HEK293 (cell line): Measurements from ENCODE around the gene CHST7.

Experiments used
- GLI4 ChIP-seq: fragments of 450-650 bp; formaldehyde crosslinking; IDR thresholded peaks from 2 replicates; pipeline ENCODE4 v1.5.1; 2016; ENCODE audit warnings: missing biosample characterization, missing genetic modification characterization
- GLIS1 ChIP-seq: fragments of 450-650 bp; formaldehyde crosslinking; IDR thresholded peaks from 2 replicates; pipeline ENCODE4 v1.5.1; 2016; ENCODE audit warnings: missing biosample characterization, missing genetic modification characterization
- GLIS2 ChIP-seq: fragments of 450-650 bp; formaldehyde crosslinking; IDR thresholded peaks from 2 replicates; pipeline ENCODE4 v1.5.1; 2016; ENCODE audit warnings: missing biosample characterization, missing genetic modification characterization
- OSR2 ChIP-seq: fragments of 450-650 bp; formaldehyde crosslinking; IDR thresholded peaks from 2 replicates; pipeline ENCODE4 v1.5.1; 2016; ENCODE audit warnings: missing biosample characterization, missing genetic modification characterization
- SP3 ChIP-seq: fragments of 450-650 bp; formaldehyde crosslinking; IDR thresholded peaks from 2 replicates; pipeline ENCODE4 v1.5.1; 2016; ENCODE audit warnings: missing biosample characterization, missing genetic modification characterization
- TRIM28 ChIP-seq: IDR thresholded peaks from 2 replicates; pipeline ENCODE4 v1.6.1; 2011; ENCODE audit warnings: low read length, control low read depth, borderline replicate concordance
- YY1 ChIP-seq: fragments of 450-650 bp; formaldehyde crosslinking; IDR thresholded peaks from 2 replicates; pipeline ENCODE4 v1.5.1; 2018; ENCODE audit warnings: missing biosample characterization, missing genetic modification characterization
- ZBTB7A ChIP-seq: fragments of 450-650 bp; formaldehyde crosslinking; IDR thresholded peaks from 2 replicates; pipeline ENCODE4 v1.5.1; 2016; ENCODE audit warnings: low read depth, missing biosample characterization, missing genetic modification characterization
- ZFHX2 ChIP-seq: fragments of 450-650 bp; formaldehyde crosslinking; conservative IDR thresholded peaks from 2 replicates; pipeline ENCODE4 v1.5.1; 2016; ENCODE audit warnings: missing biosample characterization, missing genetic modification characterization
- ZNF10 ChIP-seq: fragments of 450-650 bp; formaldehyde crosslinking; IDR thresholded peaks from 2 replicates; pipeline ENCODE4 v1.5.1; 2017; ENCODE audit warnings: missing biosample characterization, missing genetic modification characterization
- ZNF16 ChIP-seq: fragments of 450-650 bp; formaldehyde crosslinking; IDR thresholded peaks from 2 replicates; pipeline ENCODE4 v1.5.1; 2016; ENCODE audit warnings: low read depth, missing biosample characterization, missing genetic modification characterization
- ZNF214 ChIP-seq: fragments of 450-650 bp; formaldehyde crosslinking; IDR thresholded peaks from 2 replicates; pipeline ENCODE4 v1.5.1; 2017; ENCODE audit warnings: missing biosample characterization, mild to moderate bottlenecking, missing genetic modification characterization, borderline replicate concordance
- ZNF223 ChIP-seq: fragments of 450-650 bp; formaldehyde crosslinking; IDR thresholded peaks from 2 replicates; pipeline ENCODE4 v1.5.1; 2016; ENCODE audit warnings: missing biosample characterization, missing genetic modification characterization
- ZNF239 ChIP-seq: fragments of 450-650 bp; formaldehyde crosslinking; IDR thresholded peaks from 2 replicates; pipeline ENCODE4 v1.5.1; 2016; ENCODE audit warnings: missing biosample characterization, missing genetic modification characterization
- ZNF248 ChIP-seq: fragments of 450-650 bp; formaldehyde crosslinking; IDR thresholded peaks from 2 replicates; pipeline ENCODE4 v1.5.1; 2017; ENCODE audit warnings: missing biosample characterization, missing genetic modification characterization
- ZNF341 ChIP-seq: fragments of 450-650 bp; formaldehyde crosslinking; IDR thresholded peaks from 2 replicates; pipeline ENCODE4; 2016; ENCODE audit warnings: low read depth, missing biosample characterization, missing genetic modification characterization
- ZNF354C ChIP-seq: fragments of 450-650 bp; formaldehyde crosslinking; IDR thresholded peaks from 2 replicates; pipeline ENCODE4 v1.5.1; 2016; ENCODE audit warnings: missing biosample characterization, missing genetic modification characterization, low read depth, borderline replicate concordance
- ZNF48 ChIP-seq: fragments of 450-650 bp; formaldehyde crosslinking; IDR thresholded peaks from 2 replicates; pipeline ENCODE4 v1.5.1; 2016; ENCODE audit warnings: missing biosample characterization, missing genetic modification characterization
- ZNF585B ChIP-seq: fragments of 450-650 bp; formaldehyde crosslinking; IDR thresholded peaks from 2 replicates; pipeline ENCODE4 v1.5.1; 2016; ENCODE audit warnings: missing biosample characterization, missing genetic modification characterization
- ZNF707 ChIP-seq: fragments of 450-650 bp; formaldehyde crosslinking; IDR thresholded peaks from 2 replicates; pipeline ENCODE4 v1.5.1; 2016; ENCODE audit warnings: missing biosample characterization, missing genetic modification characterization
- ZNF747 ChIP-seq: fragments of 450-650 bp; formaldehyde crosslinking; IDR thresholded peaks from 2 replicates; pipeline ENCODE4 v1.5.1; 2016; ENCODE audit warnings: missing biosample characterization, missing genetic modification characterization
- ZNF776 ChIP-seq: fragments of 450-650 bp; formaldehyde crosslinking; IDR thresholded peaks from 2 replicates; pipeline ENCODE4 v1.5.0; 2017; ENCODE audit warnings: missing biosample characterization, missing genetic modification characterization, borderline replicate concordance
- ZSCAN16 ChIP-seq: fragments of 450-650 bp; formaldehyde crosslinking; IDR thresholded peaks from 2 replicates; pipeline ENCODE4 v1.5.1; 2016; ENCODE audit warnings: missing biosample characterization, missing genetic modification characterization
- TF ChIP-seq, protein P1 (sequence below): fragments of 450-650 bp; formaldehyde crosslinking; IDR thresholded peaks from 2 replicates; pipeline ENCODE4 v1.5.1; 2016; ENCODE audit warnings: missing biosample characterization, missing genetic modification characterization
- TF ChIP-seq, protein P2 (sequence below): fragments of 450-650 bp; formaldehyde crosslinking; IDR thresholded peaks from 2 replicates; pipeline ENCODE4 v1.5.1; 2017; ENCODE audit warnings: missing biosample characterization, missing genetic modification characterization
- TF ChIP-seq, protein P3 (sequence below): fragments of 450-650 bp; formaldehyde crosslinking; IDR thresholded peaks from 2 replicates; pipeline ENCODE4 v1.5.1; 2017; ENCODE audit warnings: missing biosample characterization, missing genetic modification characterization
- TF ChIP-seq, protein P4 (sequence below): fragments of 450-650 bp; formaldehyde crosslinking; IDR thresholded peaks from 2 replicates; pipeline ENCODE4 v1.5.1; 2016; ENCODE audit warnings: missing biosample characterization, missing genetic modification characterization, low read depth
- TF ChIP-seq, protein P5 (sequence below): fragments of 450-650 bp; formaldehyde crosslinking; IDR thresholded peaks from 2 replicates; pipeline ENCODE4 v1.5.1; 2016; ENCODE audit warnings: missing biosample characterization, missing genetic modification characterization

CHST7 gene

DNA sequence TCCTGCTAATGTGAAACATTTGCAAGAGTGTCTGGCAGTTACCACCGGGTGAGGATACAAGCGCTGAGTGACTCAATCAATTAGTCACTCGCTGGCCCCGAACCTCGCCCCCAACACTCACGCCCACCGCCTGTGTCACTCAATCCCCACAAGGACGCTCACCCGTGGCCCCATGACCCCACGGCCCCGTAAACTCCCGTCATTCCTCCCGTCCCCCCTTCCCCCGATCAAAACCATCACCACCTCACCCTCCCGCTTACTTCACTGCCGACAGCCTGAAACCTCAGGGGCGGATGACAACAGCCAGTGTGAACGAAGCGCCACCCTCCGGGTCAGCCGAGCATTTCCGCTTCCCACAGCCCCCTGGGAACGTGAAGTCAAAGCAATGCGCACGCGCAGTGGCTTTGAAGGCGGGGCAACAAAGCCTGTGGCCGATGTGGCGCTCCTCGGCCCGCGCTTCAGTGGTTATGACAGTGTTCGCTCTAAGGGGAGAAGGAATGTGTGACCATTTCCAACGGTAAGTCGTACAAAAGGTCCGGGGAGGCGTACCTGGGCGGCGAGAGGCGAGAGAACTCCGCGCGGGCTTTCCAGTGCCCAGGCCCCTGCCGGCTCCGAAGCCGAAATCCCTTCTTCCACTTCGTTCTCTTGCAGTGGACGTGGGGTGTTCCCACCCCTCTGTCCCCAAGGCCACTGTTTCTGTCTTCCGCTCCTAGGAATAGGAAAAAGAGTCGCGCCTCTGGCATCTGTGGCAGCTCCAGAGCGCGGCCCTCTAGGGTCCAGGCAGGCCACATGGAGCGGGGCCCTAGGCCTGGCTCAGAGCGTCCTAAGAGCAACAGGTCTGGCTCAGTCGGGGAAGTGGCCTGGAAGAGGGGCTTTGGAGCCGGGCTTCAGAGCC, 28.2 kb upstream of the CHST7 start, which contains the start of gene ZNF674 (continued):
- TF ChIP-seq ZNF707 (tag by site-specific recombination), result no peak
- TF ChIP-seq ZSCAN16 (tag by site-specific recombination), result no peak
- no peak for TF ChIP-seq YY1
- TF ChIP-seq OSR2, result 0 out of 2 replicates have a peak, but pooled peaks have one; percentile 18
- TF ChIP-seq ZNF223 (tag by site-specific recombination), result no peak
- TF ChIP-seq GLI4 (tag by site-specific recombination), result no peak
- no peak for TF ChIP-seq ZNF214 (tag by site-specific recombination)
- TF ChIP-seq TRIM28, result peak; percentile 24; the same call in 1 of the 2 replicates
- TF ChIP-seq ZNF585B (tag by site-specific recombination), result no peak
- TF ChIP-seq GLIS2, result peak; percentile 95
- no peak for TF ChIP-seq ZNF747 (tag by site-specific recombination)
- TF ChIP-seq, protein P1, sequence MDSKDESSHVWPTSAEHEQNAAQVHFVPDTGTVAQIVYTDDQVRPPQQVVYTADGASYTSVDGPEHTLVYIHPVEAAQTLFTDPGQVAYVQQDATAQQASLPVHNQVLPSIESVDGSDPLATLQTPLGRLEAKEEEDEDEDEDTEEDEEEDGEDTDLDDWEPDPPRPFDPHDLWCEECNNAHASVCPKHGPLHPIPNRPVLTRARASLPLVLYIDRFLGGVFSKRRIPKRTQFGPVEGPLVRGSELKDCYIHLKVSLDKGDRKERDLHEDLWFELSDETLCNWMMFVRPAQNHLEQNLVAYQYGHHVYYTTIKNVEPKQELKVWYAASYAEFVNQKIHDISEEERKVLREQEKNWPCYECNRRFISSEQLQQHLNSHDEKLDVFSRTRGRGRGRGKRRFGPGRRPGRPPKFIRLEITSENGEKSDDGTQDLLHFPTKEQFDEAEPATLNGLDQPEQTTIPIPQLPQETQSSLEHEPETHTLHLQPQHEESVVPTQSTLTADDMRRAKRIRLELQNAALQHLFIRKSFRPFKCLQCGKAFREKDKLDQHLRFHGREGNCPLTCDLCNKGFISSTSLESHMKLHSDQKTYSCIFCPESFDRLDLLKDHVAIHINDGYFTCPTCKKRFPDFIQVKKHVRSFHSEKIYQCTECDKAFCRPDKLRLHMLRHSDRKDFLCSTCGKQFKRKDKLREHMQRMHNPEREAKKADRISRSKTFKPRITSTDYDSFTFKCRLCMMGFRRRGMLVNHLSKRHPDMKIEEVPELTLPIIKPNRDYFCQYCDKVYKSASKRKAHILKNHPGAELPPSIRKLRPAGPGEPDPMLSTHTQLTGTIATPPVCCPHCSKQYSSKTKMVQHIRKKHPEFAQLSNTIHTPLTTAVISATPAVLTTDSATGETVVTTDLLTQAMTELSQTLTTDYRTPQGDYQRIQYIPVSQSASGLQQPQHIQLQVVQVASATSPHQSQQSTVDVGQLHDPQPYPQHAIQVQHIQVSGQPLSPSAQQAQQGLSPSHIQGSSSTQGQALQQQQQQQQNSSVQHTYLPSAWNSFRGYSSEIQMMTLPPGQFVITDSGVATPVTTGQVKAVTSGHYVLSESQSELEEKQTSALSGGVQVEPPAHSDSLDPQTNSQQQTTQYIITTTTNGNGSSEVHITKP, result peak; percentile 78
- TF ChIP-seq ZNF248 (tag by site-specific recombination), result no peak
- peak; percentile 82 for TF ChIP-seq SP3 (tag by site-specific recombination)
- TF ChIP-seq, protein P2, sequence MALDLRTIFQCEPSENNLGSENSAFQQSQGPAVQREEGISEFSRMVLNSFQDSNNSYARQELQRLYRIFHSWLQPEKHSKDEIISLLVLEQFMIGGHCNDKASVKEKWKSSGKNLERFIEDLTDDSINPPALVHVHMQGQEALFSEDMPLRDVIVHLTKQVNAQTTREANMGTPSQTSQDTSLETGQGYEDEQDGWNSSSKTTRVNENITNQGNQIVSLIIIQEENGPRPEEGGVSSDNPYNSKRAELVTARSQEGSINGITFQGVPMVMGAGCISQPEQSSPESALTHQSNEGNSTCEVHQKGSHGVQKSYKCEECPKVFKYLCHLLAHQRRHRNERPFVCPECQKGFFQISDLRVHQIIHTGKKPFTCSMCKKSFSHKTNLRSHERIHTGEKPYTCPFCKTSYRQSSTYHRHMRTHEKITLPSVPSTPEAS (tag by site-specific recombination), result no peak
- TF ChIP-seq ZNF10 (tag by site-specific recombination), result peak; percentile 61; the same call in 1 of the 2 replicates
- TF ChIP-seq ZFHX2 (tag by site-specific recombination), result peak; percentile 97
- no peak for TF ChIP-seq ZNF354C (tag by site-specific recombination)
- peak; percentile 98 for TF ChIP-seq ZNF341
- TF ChIP-seq, protein P3, sequence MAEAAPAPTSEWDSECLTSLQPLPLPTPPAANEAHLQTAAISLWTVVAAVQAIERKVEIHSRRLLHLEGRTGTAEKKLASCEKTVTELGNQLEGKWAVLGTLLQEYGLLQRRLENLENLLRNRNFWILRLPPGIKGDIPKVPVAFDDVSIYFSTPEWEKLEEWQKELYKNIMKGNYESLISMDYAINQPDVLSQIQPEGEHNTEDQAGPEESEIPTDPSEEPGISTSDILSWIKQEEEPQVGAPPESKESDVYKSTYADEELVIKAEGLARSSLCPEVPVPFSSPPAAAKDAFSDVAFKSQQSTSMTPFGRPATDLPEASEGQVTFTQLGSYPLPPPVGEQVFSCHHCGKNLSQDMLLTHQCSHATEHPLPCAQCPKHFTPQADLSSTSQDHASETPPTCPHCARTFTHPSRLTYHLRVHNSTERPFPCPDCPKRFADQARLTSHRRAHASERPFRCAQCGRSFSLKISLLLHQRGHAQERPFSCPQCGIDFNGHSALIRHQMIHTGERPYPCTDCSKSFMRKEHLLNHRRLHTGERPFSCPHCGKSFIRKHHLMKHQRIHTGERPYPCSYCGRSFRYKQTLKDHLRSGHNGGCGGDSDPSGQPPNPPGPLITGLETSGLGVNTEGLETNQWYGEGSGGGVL, result peak; percentile 97
- no peak for TF ChIP-seq ZNF48
- TF ChIP-seq, protein P4, sequence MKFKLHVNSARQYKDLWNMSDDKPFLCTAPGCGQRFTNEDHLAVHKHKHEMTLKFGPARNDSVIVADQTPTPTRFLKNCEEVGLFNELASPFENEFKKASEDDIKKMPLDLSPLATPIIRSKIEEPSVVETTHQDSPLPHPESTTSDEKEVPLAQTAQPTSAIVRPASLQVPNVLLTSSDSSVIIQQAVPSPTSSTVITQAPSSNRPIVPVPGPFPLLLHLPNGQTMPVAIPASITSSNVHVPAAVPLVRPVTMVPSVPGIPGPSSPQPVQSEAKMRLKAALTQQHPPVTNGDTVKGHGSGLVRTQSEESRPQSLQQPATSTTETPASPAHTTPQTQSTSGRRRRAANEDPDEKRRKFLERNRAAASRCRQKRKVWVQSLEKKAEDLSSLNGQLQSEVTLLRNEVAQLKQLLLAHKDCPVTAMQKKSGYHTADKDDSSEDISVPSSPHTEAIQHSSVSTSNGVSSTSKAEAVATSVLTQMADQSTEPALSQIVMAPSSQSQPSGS (tag by site-specific recombination), result peak; percentile 88
- TF ChIP-seq ZNF16 (tag by site-specific recombination), result no peak
- TF ChIP-seq ZNF239, result no peak
- no peak for TF ChIP-seq ZNF776
- TF ChIP-seq, protein P5, sequence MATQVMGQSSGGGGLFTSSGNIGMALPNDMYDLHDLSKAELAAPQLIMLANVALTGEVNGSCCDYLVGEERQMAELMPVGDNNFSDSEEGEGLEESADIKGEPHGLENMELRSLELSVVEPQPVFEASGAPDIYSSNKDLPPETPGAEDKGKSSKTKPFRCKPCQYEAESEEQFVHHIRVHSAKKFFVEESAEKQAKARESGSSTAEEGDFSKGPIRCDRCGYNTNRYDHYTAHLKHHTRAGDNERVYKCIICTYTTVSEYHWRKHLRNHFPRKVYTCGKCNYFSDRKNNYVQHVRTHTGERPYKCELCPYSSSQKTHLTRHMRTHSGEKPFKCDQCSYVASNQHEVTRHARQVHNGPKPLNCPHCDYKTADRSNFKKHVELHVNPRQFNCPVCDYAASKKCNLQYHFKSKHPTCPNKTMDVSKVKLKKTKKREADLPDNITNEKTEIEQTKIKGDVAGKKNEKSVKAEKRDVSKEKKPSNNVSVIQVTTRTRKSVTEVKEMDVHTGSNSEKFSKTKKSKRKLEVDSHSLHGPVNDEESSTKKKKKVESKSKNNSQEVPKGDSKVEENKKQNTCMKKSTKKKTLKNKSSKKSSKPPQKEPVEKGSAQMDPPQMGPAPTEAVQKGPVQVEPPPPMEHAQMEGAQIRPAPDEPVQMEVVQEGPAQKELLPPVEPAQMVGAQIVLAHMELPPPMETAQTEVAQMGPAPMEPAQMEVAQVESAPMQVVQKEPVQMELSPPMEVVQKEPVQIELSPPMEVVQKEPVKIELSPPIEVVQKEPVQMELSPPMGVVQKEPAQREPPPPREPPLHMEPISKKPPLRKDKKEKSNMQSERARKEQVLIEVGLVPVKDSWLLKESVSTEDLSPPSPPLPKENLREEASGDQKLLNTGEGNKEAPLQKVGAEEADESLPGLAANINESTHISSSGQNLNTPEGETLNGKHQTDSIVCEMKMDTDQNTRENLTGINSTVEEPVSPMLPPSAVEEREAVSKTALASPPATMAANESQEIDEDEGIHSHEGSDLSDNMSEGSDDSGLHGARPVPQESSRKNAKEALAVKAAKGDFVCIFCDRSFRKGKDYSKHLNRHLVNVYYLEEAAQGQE, result no peak
- TF ChIP-seq GLIS1 (tag by site-specific recombination), result peak; percentile 68
- peak; percentile 70; the same call in 1 of the 2 replicates for TF ChIP-seq ZBTB7A
- TF ChIP-seq, all 188 proteins: peak for 68
